H9 (cell line): ENCODE measurements around the gene GPR161. TPM values are rescaled to one million over a fixed set of nuclear protein-coding genes. Genes with fewer than 3 reads are reported as not detected.

Experiments used
- DNase-seq: peaks from one replicate; pipeline ENCODE4 v3.0.0-alpha.2; 2017
- H2AFZ ChIP-seq: one replicate; pipeline ENCODE4 v1.6.1; 2013; ENCODE audit warnings: mild to moderate bottlenecking, low read length, control low read depth, moderate library complexity
- H2AK5ac ChIP-seq: 2 replicates; pipeline ENCODE4 v1.6.1; 2013; ENCODE audit warnings: low read length, control low read depth, mixed read lengths; ENCODE audit not compliant: insufficient read length
- H2BK120ac ChIP-seq: one replicate; pipeline ENCODE4 v1.6.1; 2013; ENCODE audit warnings: low read depth, mild to moderate bottlenecking, low read length, control low read depth, inconsistent platforms; ENCODE audit not compliant: poor library complexity, severe bottlenecking
- H2BK12ac ChIP-seq: 2 replicates; pipeline ENCODE4 v1.6.1; 2013; ENCODE audit warnings: low read length, control low read depth, mixed read lengths, low read depth; ENCODE audit not compliant: insufficient read length
- H2BK15ac ChIP-seq: 2 replicates; pipeline ENCODE4 v1.6.1; 2013; ENCODE audit warnings: low read depth, low read length, control low read depth
- H2BK20ac ChIP-seq: one replicate; pipeline ENCODE4 v1.6.1; 2013; ENCODE audit warnings: low read depth, mild to moderate bottlenecking, low read length, control low read depth, inconsistent platforms; ENCODE audit not compliant: poor library complexity, severe bottlenecking
- H2BK5ac ChIP-seq: 2 replicates; pipeline ENCODE4 v1.6.1; 2013; ENCODE audit warnings: low read length, control low read depth, mixed read lengths; ENCODE audit not compliant: insufficient read length
- H3K14ac ChIP-seq: 2 replicates; pipeline ENCODE4 v1.6.1; 2013; ENCODE audit warnings: low read length, control low read depth; ENCODE audit not compliant: insufficient read depth
- H3K18ac ChIP-seq: 2 replicates; pipeline ENCODE4 v1.6.1; 2013; ENCODE audit warnings: low read depth, mild to moderate bottlenecking, mixed read lengths, low read length, control low read depth; ENCODE audit not compliant: insufficient read length
- H3K23ac ChIP-seq: 2 replicates; pipeline ENCODE4 v1.6.1; 2013; ENCODE audit warnings: low read length, control low read depth, mixed read lengths, low read depth; ENCODE audit not compliant: insufficient read length
- H3K23me2 ChIP-seq: 2 replicates; pipeline ENCODE4 v1.6.1; 2013; ENCODE audit warnings: low read depth, mild to moderate bottlenecking, mixed read lengths, low read length, control low read depth; ENCODE audit not compliant: insufficient read length, poor library complexity, severe bottlenecking
- H3K27ac ChIP-seq: 2 replicates; pipeline ENCODE4 v1.5.1; 2013; ENCODE audit warnings: low read length, control low read depth, mixed read lengths, low read depth; ENCODE audit not compliant: insufficient read length
- H3K27me3 ChIP-seq: 2 replicates; pipeline ENCODE4 v1.6.1; 2013; ENCODE audit warnings: low read length, control low read depth, inconsistent platforms; ENCODE audit not compliant: insufficient read depth
- H3K4ac ChIP-seq: 2 replicates; pipeline ENCODE4 v1.6.1; 2013; ENCODE audit warnings: low read depth, mild to moderate bottlenecking, control low read depth, inconsistent platforms, low read length, moderate library complexity
- H3K4me1 ChIP-seq: 2 replicates; pipeline ENCODE4 v1.6.1; 2013; ENCODE audit warnings: low read length, control low read depth, inconsistent platforms; ENCODE audit not compliant: insufficient read depth
- H3K4me2 ChIP-seq: 2 replicates; pipeline ENCODE4 v1.6.1; 2013; ENCODE audit warnings: low read length, control low read depth, mixed read lengths; ENCODE audit not compliant: insufficient read length, insufficient read depth
- H3K56ac ChIP-seq: 2 replicates; pipeline ENCODE4 v1.6.1; 2013; ENCODE audit warnings: low read depth, mild to moderate bottlenecking, mixed read lengths, low read length, control low read depth; ENCODE audit not compliant: insufficient read length
- H3K79me1 ChIP-seq: 2 replicates; pipeline ENCODE4 v1.6.1; 2013; ENCODE audit warnings: low read depth, mild to moderate bottlenecking, moderate library complexity, low read length, control low read depth, inconsistent platforms; ENCODE audit not compliant: insufficient read depth, poor library complexity, severe bottlenecking
- H3K79me2 ChIP-seq: 2 replicates; pipeline ENCODE4 v1.6.1; 2013; ENCODE audit warnings: low read length, control low read depth, inconsistent platforms; ENCODE audit not compliant: insufficient read depth
- H3K9ac ChIP-seq: 2 replicates; pipeline ENCODE4 v1.6.1; 2013; ENCODE audit warnings: low read length, control low read depth, mixed read lengths; ENCODE audit not compliant: insufficient read length; ENCODE audit errors: extremely low read depth
- H3K9me3 ChIP-seq: one replicate; pipeline ENCODE4 v1.6.1; 2013; ENCODE audit warnings: low read depth, low read length, inconsistent platforms; ENCODE audit not compliant: control insufficient read depth
- H3T11ph ChIP-seq: one replicate; pipeline ENCODE4 v1.6.1; 2013; ENCODE audit warnings: mild to moderate bottlenecking, low read length, control low read depth, inconsistent platforms
- H4K20me1 ChIP-seq: one replicate; pipeline ENCODE4 v1.6.1; 2013; ENCODE audit not compliant: control insufficient read depth, insufficient read length, insufficient read depth
- H4K5ac ChIP-seq: 2 replicates; pipeline ENCODE4 v1.6.1; 2013; ENCODE audit warnings: low read depth, mild to moderate bottlenecking, mixed read lengths, low read length, control low read depth; ENCODE audit not compliant: insufficient read length
- H4K8ac ChIP-seq: replicated peaks from 2 replicates; pipeline ENCODE4 v1.6.1; 2013; ENCODE audit warnings: low read length, control low read depth, mixed read lengths, low read depth; ENCODE audit not compliant: insufficient read length
- H4K91ac ChIP-seq: 2 replicates; pipeline ENCODE4 v1.6.1; 2013; ENCODE audit warnings: low read depth, mild to moderate bottlenecking, moderate library complexity, mixed read lengths, low read length, control low read depth; ENCODE audit not compliant: insufficient read length
- H3K27ac Mint-ChIP-seq, 3 experiments: 2 replicates in 2 of 3; 3 replicates in 1 of 3; pipeline ENCODE4 v1.8.0; 2020 to 2021; ENCODE audit warnings: mixed read lengths in 3 of 3, mild to moderate bottlenecking in 1 of 3, moderate library complexity in 1 of 3
- H3K27me3 Mint-ChIP-seq: 2 replicates; pipeline ENCODE4 v1.8.0; 2021; ENCODE audit warnings: low read depth, mild to moderate bottlenecking, moderate library complexity, mixed read lengths
- H3K36me3 Mint-ChIP-seq, 3 experiments: 2 replicates in 2 of 3; 3 replicates in 1 of 3; pipeline ENCODE4 v1.8.0; 2020 to 2021; ENCODE audit warnings: low read depth in 3 of 3, mixed read lengths in 3 of 3; ENCODE audit not compliant: insufficient read depth in 1 of 3
- H3K4me1 Mint-ChIP-seq, 2 experiments: 2 replicates each; pipeline ENCODE4 v1.8.0; 2020; ENCODE audit warnings: mixed read lengths in 2 of 2
- H3K4me3 Mint-ChIP-seq, 2 experiments: 2 replicates in 1 of 2; 3 replicates in 1 of 2; pipeline ENCODE4 v1.8.0; 2020 to 2021; ENCODE audit warnings: mild to moderate bottlenecking in 2 of 2, mixed read lengths in 2 of 2, moderate library complexity in 1 of 2
- H3K9me3 Mint-ChIP-seq, 2 experiments: 2 replicates in 1 of 2; 3 replicates in 1 of 2; pipeline ENCODE4 v1.8.0; 2020; ENCODE audit warnings: mild to moderate bottlenecking in 2 of 2, mixed read lengths in 2 of 2, moderate library complexity in 1 of 2
- CTCF ChIP-seq: fragments of 200-600 bp; sonication (generic); conservative IDR thresholded peaks from 3 replicates; pipeline ENCODE4 v1.8.0; 2021; ENCODE audit warnings: antibody characterized with exemption, mild to moderate bottlenecking
- whole genome bisulfite sequencing: extraction: QIAGEN DNeasy Blood & Tissue Kit; methylation state at CpG from one replicate; pipeline ENCODE4 v1.1.7; 2013; ENCODE audit warnings: missing lambda C conversion rate, low lambda C conversion rate, mixed read lengths; ENCODE audit not compliant: insufficient read length; ENCODE audit errors: extremely low coverage; 5-methylcytosine and 5-hydroxymethylcytosine counted together
- total RNA-seq: library from RNA; stranded (reverse); gene quantifications from 2 replicates; pipeline ENCODE4 v1.2.1, GENCODE V29; 2021

Gene GPR161
- total RNA-seq, 1 experiment from 2014 or later, result 10.6 TPM

GRCh38 chr1:168081373-168082007, 55.2 kb downstream of the GPR161 start:
- Mint-ChIP-seq H3K36me3 (peaks cover 3 to 5% (median 3%) of the 10 kb centered on the region in 3 experiments; a peak in 5 of 7 replicates), H3K4me1 (peaks cover 5 to 6% of the 10 kb centered on the region in 2 experiments), H3K27ac (peak overlapping the region in 1 of 3 experiments; percentile 18; a peak in 2 of 7 replicates), H3K27me3 (no peaks in the 10 kb centered on the region), H3K4me3 (no peak overlapping the region), H3K9me3 (no peaks in the 10 kb centered on the region)
- Histone ChIP-seq H2BK20ac (no peak overlapping the region), H3K56ac (no peak overlapping the region), H3K27me3 (no peaks in the 10 kb centered on the region), H4K5ac (no peak overlapping the region), H3K4me2 (no peak overlapping the region), H3K79me2 (no peaks in the 10 kb centered on the region), H2BK5ac (no peak overlapping the region), H2AK5ac (no peak overlapping the region), H4K8ac (no peak overlapping the region), H2BK120ac (no peak overlapping the region), H3K23me2 (no peaks in the 10 kb centered on the region), H3K9me3 (no peaks in the 10 kb centered on the region), H4K20me1 (no peaks in the 10 kb centered on the region), H2BK15ac (no peak overlapping the region), H3K4me1 (peaks cover 2% of the 10 kb centered on the region; the same call in 1 of the 2 replicates), H3K27ac (no peak overlapping the region), H3K79me1 (no peaks in the 10 kb centered on the region), H2AFZ (no peak overlapping the region), H3K9ac (no peak overlapping the region), H4K91ac (no peak overlapping the region), H2BK12ac (no peak overlapping the region), H3T11ph (no peak overlapping the region), H3K18ac (no peak overlapping the region), H3K14ac (no peak overlapping the region), H3K4ac (no peak overlapping the region), H3K23ac (no peak overlapping the region)
- no CpG with 5 or more reads among the region's 4 CpGs for WGBS
- TF ChIP-seq CTCF, result no peak
- no peak for DNase-seq
